Measurements from ENCODE around the gene SBDS.

GRCh38 chr7:66939325-66939724 is 56.1 kb downstream of the SBDS start:
- no peak for TF ChIP-seq CTCF (IDR thresholded peaks at IDR 0.05; ENCODE audit: insufficient read depth, low read length, poor library complexity, severe bottlenecking)
- TF ChIP-seq EZH2phosphoT487 (conservative IDR thresholded peaks at IDR 0.05; ENCODE audit: low read length) = no peak
